Choroid plexus epithelial cell (primary cell): ENCODE measurements around the gene FOXP1.

Experiments
- DNase-seq: peaks from one replicate; pipeline ENCODE4 v3.0.0-alpha.2; 2010; ENCODE audit warnings: low read depth
- H3K4me3 ChIP-seq: 2 replicates; pipeline ENCODE4 v1.5.1; 2011; ENCODE audit warnings: low read depth, mild to moderate bottlenecking, control low read depth, low read length, moderate library complexity
- TF ChIP-seq, protein P1 (sequence below): conservative IDR thresholded peaks from 2 replicates; pipeline ENCODE4 v1.5.1; 2011; ENCODE audit warnings: low read depth, mild to moderate bottlenecking, control low read depth, inconsistent platforms, low read length, moderate library complexity

Gene FOXP1

DNA sequence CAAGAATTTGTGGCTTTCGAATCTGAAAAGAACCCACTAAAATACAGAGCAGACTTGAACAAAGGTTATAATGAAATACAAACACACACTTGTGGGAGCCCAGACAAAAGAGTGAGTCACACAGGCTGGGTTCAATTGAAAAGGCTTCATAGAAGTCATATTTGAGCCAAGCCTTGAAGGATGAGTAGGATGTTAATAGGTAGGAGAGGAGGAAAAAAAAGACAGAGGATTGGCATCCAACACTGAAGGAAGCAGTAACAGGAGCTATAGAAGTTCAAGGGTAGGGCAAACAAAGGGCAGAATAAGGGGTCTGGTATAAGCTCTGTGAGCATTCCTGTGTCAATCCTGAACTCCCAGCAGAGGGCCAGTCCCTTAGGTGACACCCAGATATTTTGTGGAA is 325.4 kb downstream of the FOXP1 start:
- H3K4me3 ChIP-seq: no peak overlapping the region
- TF ChIP-seq, protein P1, sequence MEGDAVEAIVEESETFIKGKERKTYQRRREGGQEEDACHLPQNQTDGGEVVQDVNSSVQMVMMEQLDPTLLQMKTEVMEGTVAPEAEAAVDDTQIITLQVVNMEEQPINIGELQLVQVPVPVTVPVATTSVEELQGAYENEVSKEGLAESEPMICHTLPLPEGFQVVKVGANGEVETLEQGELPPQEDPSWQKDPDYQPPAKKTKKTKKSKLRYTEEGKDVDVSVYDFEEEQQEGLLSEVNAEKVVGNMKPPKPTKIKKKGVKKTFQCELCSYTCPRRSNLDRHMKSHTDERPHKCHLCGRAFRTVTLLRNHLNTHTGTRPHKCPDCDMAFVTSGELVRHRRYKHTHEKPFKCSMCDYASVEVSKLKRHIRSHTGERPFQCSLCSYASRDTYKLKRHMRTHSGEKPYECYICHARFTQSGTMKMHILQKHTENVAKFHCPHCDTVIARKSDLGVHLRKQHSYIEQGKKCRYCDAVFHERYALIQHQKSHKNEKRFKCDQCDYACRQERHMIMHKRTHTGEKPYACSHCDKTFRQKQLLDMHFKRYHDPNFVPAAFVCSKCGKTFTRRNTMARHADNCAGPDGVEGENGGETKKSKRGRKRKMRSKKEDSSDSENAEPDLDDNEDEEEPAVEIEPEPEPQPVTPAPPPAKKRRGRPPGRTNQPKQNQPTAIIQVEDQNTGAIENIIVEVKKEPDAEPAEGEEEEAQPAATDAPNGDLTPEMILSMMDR: no peak
- peak; percentile 80 for DNase-seq

DNA sequence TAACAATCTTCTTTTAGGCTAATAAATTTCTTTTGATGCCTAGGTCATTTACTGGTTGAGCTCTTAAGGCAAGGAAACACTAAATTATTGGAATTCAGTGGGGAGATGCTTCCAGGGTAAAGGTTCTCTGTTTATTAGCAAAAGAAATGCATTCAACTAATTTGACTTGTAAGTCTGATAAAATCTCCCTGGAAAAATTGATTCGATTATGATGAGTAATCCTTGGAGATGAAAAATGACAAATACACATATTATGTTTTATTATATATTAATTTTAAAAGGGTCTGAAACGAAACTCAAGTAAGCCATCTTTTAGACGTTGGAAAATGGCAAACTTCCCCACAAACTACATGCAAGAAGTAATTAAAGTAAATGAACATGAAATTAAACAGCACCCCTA is 328.0 kb downstream of the FOXP1 start:
- TF ChIP-seq, protein P1: no peak
- DNase-seq: no peak

DNA sequence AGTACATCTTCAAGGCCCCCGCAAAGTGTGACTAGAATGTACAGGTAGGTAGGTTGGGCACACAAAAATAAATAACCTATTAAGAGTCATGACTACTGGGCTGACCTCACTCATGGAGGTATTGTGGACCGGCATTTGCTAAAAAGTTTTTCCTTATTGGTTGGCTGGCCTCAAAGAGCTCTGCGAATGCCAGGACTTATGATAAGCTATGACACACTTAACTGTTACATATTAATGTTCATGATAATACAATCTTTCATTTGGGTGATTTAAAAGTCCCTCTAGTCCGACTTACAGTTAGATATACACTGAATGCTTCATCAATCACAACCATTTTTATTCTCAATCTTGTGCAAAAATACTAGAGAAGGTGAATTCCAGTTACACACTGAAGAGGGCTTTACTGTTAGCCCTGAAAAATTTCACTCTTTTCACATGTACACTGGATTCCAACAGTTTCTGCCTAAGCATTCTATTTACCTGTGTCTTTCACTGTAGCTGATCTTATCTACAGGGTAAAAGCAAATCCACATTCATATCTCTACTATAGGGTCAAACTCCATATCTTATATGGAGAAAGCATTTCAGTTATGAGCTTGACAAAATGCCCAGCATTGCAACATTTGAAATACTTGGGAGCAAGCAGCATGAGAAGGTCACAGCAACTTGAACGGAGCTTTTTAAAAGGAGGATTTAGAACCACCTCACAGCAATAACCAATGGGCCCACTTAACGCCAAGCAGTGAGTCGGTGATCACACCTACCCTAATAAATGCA is 329.1 kb downstream of the FOXP1 start:
- H3K4me3 ChIP-seq: no peak overlapping the region
- peak; percentile 76 for DNase-seq
- TF ChIP-seq, protein P1: no peak

More for the DNA sequence above, 328.0 kb downstream of the FOXP1 start:
- no peak overlapping the region for H3K4me3 ChIP-seq

DNA sequence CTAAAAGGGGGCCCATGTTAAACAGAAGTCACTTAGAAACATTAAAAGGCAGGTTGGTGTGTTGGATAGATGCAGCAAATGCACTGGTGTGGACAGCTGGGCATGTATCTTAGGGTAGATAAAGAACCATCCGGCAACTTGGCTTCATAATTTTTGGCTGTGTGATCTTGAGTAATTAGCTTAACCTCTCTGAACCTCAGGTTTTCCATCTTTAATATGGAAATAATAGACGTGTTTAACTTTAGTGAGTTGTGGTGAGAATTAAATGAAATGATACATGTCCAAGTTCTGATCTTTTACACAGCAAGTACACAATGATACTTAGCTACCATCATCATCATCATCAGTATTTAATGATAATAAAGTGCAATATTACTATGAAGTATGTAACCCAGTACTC is 330.4 kb downstream of the FOXP1 start:
- no peak overlapping the region for H3K4me3 ChIP-seq
- no peak for DNase-seq
- TF ChIP-seq, protein P1: no peak

DNA sequence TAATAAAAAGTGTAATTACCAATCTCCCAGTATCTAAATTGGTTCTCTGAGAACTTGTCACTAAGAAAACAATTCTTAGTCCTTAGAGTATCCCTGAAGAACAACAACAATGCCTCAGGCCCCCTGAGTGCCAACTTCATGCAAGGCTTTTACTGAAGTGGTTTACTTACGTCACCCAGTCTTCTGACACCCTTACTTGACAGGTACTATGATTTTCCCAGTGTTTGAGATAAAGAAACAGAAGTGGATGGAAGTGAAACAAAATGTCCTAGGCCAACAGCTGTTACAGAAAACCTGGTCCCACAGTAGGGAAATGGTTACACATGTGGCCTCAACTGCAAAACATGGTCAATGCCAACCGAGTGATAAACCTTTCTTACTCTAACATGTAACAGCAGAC is 331.1 kb downstream of the FOXP1 start:
- DNase-seq: no peak
- TF ChIP-seq, protein P1: no peak
- no peak overlapping the region for H3K4me3 ChIP-seq

DNA sequence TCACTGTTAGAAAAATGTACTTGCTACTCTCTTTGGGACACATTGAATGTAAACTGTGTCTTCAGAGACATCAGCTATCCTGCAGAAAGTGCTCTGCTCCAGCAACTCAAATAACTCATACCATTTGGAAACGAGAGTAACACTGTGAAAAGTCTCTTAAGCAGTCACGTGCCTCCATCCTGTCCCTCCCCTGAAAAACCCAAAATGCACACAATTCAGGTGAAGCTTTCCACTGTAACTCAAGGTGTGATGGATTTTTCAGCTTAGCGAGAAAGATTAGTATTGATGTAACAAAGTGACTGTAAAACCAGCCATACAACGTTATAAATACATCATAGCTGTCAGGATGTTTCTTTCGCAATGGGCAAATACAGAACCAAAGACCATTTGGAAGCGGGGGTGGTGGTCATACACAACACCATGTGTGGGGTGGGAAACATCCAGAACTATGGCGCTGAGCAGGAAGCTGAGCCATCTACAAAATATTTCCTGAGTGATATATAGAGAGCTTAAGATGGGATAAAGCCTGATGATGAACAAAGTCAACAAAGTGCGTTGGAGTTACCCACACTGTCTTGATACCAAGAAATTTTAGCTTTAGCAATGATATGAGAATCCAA is 332.3 kb downstream of the FOXP1 start:
- H3K4me3 ChIP-seq: no peak overlapping the region
- TF ChIP-seq, protein P1: no peak
- peak; percentile 91 for DNase-seq
